Measurements from ENCODE around the gene KIFC1.

KIFC1 gene

DNA sequence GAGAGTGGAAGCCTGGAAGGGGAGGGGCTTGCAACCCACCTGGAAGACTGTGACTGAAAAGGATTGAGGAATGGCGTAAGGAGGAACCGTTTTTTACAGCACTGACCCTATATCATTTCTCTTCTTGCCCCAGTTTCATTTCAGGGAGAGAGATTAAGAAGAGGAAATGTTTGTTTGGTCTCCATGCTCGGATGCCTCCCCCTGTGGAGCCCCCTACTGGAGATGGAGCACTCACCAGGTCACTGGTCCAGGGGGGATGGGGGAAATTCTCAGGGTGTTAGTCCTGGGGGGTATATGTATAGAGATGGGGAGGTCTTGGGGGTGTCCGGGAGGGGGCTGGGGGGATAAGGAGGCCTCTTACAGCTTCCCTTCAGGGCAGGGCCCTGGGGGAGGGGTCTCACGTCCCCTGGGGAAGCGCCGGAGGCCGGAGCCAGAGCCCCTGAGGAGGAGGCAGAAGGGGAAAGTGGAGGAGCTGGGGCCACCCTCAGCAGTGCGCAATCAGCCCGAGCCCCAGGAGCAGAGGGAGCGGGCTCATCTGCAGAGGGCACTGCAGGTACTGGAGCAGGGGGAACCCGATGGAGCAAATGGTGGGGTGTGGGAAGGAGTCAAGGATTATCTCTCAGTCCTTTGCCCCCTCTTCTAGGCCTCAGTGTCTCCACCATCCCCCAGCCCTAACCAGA, 23.1 kb downstream of the KIFC1 start:
- peaks cover 43% of the 10 kb centered on the region for H3K36me3 ChIP-seq (ENCODE audit: insufficient read depth, low read length)
- H3K27me3 ChIP-seq (ENCODE audit: control insufficient read depth in 1 of 2, insufficient read depth in 2 of 2, low read length in 2 of 2), result no peaks in the 10 kb centered on the region
- no peak overlapping the region for H3K27ac ChIP-seq (ENCODE audit: low read depth, low read length)
- no peak overlapping the region for H3K9ac ChIP-seq (ENCODE audit: low read length)
- H3K4me1 ChIP-seq (ENCODE audit: insufficient read depth, low read length), result peaks cover 59% of the 10 kb centered on the region
- H3K9me3 ChIP-seq (ENCODE audit: low read length), result no peaks in the 10 kb centered on the region
- H3K4me3 ChIP-seq (ENCODE audit: low read depth in 1 of 2, low read length in 2 of 2), result no peak overlapping the region

DNA sequence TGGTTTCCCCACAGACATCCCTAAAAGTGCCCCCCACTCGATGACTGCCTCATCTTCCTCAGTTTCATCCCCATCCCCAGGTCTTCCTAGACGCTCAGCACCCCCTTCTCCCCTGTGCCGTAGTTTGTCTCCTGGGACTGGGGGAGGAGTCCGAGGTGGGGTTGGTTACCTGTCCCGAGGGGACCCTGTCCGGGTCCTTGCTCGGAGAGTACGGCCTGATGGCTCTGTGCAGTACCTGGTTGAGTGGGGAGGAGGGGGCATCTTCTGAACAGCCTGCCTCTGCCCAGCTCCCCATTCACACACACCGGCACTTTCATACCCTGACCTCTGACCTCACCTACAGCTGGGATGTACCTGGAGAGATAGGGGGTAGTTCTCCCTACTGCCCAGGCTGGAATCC, 24.2 kb downstream of the KIFC1 start:
- H3K9me3 ChIP-seq (ENCODE audit: low read length), result no peaks in the 10 kb centered on the region
- H3K9ac ChIP-seq (ENCODE audit: low read length), result no peak overlapping the region
- H3K36me3 ChIP-seq (ENCODE audit: insufficient read depth, low read length), result peaks cover 43% of the 10 kb centered on the region
- no peak overlapping the region for H3K4me3 ChIP-seq (ENCODE audit: low read depth in 1 of 2, low read length in 2 of 2)
- H3K27me3 ChIP-seq (ENCODE audit: control insufficient read depth in 1 of 2, insufficient read depth in 2 of 2, low read length in 2 of 2), result no peaks in the 10 kb centered on the region
- H3K27ac ChIP-seq (ENCODE audit: low read depth, low read length), result peak overlapping the region; percentile 16
- H3K4me1 ChIP-seq (ENCODE audit: insufficient read depth, low read length), result peaks cover 58% of the 10 kb centered on the region

DNA sequence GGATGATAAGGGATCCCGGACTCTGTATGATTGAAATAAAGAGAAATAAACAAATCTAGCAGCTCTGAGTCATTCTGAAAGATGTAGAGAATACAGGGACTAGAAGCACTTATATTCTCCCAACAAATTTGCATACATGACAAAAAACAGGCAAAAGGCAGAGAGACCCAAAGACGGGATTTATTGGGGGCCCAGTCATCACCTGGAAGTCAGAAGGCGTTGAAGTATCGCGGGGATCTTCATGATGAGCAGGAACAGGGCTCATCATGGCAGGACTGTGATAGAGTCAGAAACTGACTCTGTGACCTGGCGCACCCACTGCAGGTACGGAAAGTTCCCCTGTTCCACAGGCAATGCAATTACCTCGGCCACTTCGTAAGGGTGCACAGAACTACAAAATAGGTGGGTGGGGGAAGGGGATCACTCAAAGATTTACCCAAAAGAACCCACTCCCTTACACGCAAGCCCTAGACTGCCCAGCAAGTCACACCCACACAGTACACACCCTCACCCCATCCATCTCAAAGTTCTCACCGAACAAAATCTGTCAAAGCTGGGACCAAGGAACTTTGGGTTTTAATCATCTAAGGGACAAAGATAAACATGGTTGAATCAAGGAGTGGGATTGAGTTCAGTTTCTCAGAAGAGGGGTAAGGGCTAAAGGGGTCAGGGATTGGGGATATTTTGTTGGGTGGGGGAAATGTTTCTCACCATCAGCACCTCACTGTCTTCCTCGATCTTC, 24.9 kb downstream of the KIFC1 start:
- no peaks in the 10 kb centered on the region for H3K9me3 ChIP-seq (ENCODE audit: low read length)
- peaks cover 57% of the 10 kb centered on the region for H3K4me1 ChIP-seq (ENCODE audit: insufficient read depth, low read length)
- H3K4me3 ChIP-seq (ENCODE audit: low read depth in 1 of 2, low read length in 2 of 2), result peak overlapping the region in 1 of 2 donors; percentile 77
- H3K9ac ChIP-seq (ENCODE audit: low read length), result peak overlapping the region; percentile 66
- H3K36me3 ChIP-seq (ENCODE audit: insufficient read depth, low read length), result peaks cover 43% of the 10 kb centered on the region
- peak overlapping the region; percentile 88 for H3K27ac ChIP-seq (ENCODE audit: low read depth, low read length)
- H3K27me3 ChIP-seq (ENCODE audit: control insufficient read depth in 1 of 2, insufficient read depth in 2 of 2, low read length in 2 of 2), result no peaks in the 10 kb centered on the region

DNA sequence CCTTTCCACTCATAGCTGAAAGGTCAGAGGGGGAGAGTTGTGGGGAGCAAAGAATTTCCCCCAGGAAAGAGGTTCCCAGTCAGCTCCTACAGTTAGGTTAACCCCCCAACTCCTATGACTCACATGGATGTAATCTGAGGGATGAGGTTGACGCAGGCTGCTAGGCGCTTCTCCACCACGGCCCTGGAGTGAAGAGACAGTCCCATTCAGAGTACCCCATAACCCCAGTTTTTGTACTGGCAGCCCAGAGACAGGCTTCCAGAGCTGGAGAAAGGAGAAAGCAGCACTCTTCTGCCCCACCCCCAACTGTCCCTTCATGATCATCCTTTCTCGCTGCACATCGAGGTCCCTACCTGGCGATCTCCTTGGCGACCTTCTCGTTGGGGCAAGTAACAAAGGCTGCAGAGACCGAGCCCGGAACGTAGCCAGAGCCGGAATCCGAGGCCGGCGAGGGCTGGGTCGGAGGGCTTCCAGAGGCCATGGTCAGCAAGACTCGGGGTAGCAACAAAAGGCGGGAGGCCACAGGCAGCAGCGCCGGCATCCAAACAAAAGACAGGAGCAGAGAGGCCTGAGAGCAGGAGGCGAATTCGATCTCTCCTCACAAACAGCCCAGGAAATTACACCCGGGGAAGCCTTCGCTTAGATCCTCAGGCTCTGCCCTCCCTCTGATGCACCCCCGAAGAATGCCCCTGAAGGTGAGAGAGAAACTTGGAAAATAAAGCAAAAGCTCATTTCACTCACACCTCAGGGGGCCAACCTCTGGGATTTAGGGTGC, 25.7 kb downstream of the KIFC1 start:
- no peaks in the 10 kb centered on the region for H3K9me3 ChIP-seq (ENCODE audit: low read length)
- peak overlapping the region; percentile 88 for H3K27ac ChIP-seq (ENCODE audit: low read depth, low read length)
- peaks cover 50% of the 10 kb centered on the region for H3K4me1 ChIP-seq (ENCODE audit: insufficient read depth, low read length)
- peaks cover 41% of the 10 kb centered on the region for H3K36me3 ChIP-seq (ENCODE audit: insufficient read depth, low read length)
- H3K27me3 ChIP-seq (ENCODE audit: control insufficient read depth in 1 of 2, insufficient read depth in 2 of 2, low read length in 2 of 2), result no peaks in the 10 kb centered on the region
- peak overlapping the region; percentile 77 to 79 for H3K4me3 ChIP-seq (ENCODE audit: low read depth in 1 of 2, low read length in 2 of 2)
- peak overlapping the region; percentile 66 for H3K9ac ChIP-seq (ENCODE audit: low read length)

DNA sequence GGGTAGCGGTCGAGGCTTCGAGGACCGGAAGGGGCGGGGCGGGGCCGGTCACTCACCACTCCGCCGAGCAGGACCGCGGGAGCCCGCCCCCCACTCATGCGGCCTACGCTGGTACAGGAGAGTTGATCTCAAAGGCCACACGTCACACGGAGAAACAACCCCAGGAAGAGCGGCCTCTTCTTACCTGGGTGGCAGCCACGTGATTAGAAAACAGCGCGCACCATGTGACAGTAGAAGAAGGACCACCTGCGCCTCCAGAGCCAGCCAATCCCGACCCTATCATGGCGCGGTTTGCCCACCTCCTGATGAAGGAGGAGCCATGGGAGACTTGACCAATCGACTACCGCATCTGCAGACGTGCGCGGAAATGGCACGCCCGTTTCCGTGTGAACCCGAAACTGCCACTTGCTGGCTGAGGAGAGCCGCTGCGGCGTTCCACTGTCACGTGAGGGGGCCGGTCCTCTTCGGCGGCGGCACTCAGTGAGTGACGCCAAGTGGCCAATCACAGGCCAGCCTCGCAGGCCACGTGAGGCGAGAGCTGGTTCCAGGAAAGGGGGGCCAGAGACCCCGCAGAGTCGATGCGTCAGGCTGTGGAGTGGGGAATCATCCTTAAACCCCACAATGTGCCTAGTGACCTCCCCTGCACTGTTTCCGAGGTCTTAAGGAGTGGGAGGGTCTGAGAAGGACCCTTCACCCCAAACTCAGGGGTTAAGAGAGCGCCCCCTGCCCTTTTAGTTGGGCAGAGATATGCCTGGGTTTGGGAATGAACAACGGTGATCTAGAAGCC, 26.5 kb downstream of the KIFC1 start, which contains the start of gene CUTA:
CUTA (minus strand) TSS at position 205 of the 787 bp plus-strand sequence; CDS start at position 98, 107 bp downstream.
- H3K4me1 ChIP-seq (ENCODE audit: insufficient read depth, low read length), result peaks cover 44% of the 10 kb centered on the region

DNA sequence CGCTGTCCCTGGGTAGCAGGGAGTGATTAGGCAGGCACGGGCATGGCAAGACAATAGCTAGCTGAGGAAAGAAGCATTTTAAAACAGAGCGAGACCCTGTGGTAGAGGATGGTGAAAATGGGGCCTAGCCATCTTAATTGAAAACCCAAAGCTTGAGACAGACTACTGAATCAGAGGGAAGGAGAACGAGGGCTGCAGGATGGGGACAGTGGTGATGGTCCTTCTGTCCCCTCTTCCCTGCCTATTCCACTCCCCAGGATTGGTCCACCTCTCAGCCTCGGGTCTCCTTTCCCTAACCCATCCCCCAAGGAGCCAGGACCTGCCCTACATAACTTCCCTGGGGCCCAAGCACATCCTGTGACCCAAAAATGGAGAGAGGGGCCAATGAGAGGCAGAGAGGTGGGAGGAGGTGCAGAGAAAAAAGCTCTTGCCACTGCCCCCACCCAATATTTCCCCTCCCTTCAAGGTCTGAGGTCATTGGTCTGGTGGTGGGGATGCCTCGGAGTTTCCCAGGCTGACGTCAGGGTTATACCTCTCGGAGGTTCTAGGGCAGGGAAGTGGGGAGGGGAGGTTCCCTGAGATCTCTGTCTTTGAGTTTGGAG, 27.2 kb downstream of the KIFC1 start:
- Histone ChIP-seq H3K4me3 (ENCODE audit: low read depth in 1 of 2, low read length in 2 of 2) (peak overlapping the region; percentile 43 to 48), H3K27ac (ENCODE audit: low read depth, low read length) (peak overlapping the region; percentile 100), H3K4me1 (ENCODE audit: insufficient read depth, low read length) (peaks cover 46% of the 10 kb centered on the region), H3K36me3 (ENCODE audit: insufficient read depth, low read length) (peaks cover 26% of the 10 kb centered on the region), H3K9me3 (ENCODE audit: low read length) (no peaks in the 10 kb centered on the region), H3K27me3 (ENCODE audit: control insufficient read depth in 1 of 2, insufficient read depth in 2 of 2, low read length in 2 of 2) (no peaks in the 10 kb centered on the region), H3K9ac (ENCODE audit: low read length) (peak overlapping the region; percentile 72)

More for the DNA sequence above, 26.5 kb downstream of the KIFC1 start, which contains the start of gene CUTA:
- Histone ChIP-seq H3K36me3 (ENCODE audit: insufficient read depth, low read length) (peaks cover 33% of the 10 kb centered on the region), H3K4me3 (ENCODE audit: low read depth in 1 of 2, low read length in 2 of 2) (peak within 1 kb of the TSS; percentile 77 to 79), H3K9me3 (ENCODE audit: low read length) (no peaks in the 10 kb centered on the region), H3K27me3 (ENCODE audit: control insufficient read depth in 1 of 2, insufficient read depth in 2 of 2, low read length in 2 of 2) (no peaks in the 10 kb centered on the region), H3K9ac (ENCODE audit: low read length) (peak within 1 kb of the TSS; percentile 72), H3K27ac (ENCODE audit: low read depth, low read length) (peak within 1 kb of the TSS; percentile 100)

DNA sequence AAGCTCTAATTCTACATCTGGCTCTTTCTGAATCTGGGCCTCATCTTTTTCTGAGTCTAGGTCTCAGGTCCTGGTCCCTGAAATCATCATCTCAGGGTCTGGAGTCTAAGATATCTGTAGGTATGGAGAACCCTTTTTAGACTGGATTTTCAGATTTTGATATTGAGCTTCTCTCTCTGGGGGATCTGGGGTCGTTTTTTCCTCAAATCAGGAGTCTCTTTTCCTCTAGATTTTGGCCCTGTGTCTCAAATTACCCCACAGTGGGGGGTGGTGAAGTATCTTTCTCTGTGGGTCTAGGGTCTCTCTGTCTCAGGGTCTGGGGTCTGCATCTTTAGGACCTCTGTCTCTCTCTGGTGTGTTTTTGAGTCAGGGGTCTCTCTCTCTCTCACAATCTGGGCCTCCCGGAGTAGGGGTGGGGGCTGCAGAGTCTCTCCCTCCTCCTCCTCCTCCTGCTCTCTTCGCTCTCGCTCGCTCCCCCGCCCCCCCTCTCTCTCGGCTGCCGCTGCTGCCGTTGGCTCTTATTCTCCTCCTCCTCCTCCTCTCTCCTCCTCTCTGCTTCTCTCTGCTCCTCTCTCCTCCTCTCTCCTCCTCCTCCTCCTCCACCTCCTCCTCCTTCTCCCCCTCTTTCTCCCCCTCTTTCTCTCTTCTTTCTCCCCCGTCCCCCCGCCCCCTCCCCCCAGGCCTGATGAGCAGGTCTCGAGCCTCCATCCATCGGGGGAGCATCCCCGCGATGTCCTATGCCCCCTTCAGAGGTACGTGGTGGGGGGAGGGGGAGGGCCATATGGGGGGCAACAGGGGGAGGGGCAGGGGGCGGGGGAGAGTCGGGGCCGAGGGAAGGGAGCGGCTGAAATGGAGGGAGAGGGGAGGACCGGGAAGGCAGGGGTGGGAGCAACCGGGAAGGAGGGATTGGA, 28.2 kb downstream of the KIFC1 start, which contains the start of gene SYNGAP1:
SYNGAP1 (plus strand) TSS at position 486 of the 911 bp plus-strand sequence; CDS start at position 686, 200 bp downstream.
- H3K9ac ChIP-seq (ENCODE audit: low read length), result peak within 1 kb of the TSS; percentile 72
- peak within 1 kb of the TSS; percentile 100 for H3K27ac ChIP-seq (ENCODE audit: low read depth, low read length)
- H3K36me3 ChIP-seq (ENCODE audit: insufficient read depth, low read length), result peaks cover 17% of the 10 kb centered on the region
- H3K27me3 ChIP-seq (ENCODE audit: control insufficient read depth in 1 of 2, insufficient read depth in 2 of 2, low read length in 2 of 2), result no peaks in the 10 kb centered on the region
- H3K4me3 ChIP-seq (ENCODE audit: low read depth in 1 of 2, low read length in 2 of 2), result peak within 1 kb of the TSS in 1 of 2 donors; percentile 42
- H3K9me3 ChIP-seq (ENCODE audit: low read length), result no peaks in the 10 kb centered on the region
- peaks cover 57% of the 10 kb centered on the region for H3K4me1 ChIP-seq (ENCODE audit: insufficient read depth, low read length)

DNA sequence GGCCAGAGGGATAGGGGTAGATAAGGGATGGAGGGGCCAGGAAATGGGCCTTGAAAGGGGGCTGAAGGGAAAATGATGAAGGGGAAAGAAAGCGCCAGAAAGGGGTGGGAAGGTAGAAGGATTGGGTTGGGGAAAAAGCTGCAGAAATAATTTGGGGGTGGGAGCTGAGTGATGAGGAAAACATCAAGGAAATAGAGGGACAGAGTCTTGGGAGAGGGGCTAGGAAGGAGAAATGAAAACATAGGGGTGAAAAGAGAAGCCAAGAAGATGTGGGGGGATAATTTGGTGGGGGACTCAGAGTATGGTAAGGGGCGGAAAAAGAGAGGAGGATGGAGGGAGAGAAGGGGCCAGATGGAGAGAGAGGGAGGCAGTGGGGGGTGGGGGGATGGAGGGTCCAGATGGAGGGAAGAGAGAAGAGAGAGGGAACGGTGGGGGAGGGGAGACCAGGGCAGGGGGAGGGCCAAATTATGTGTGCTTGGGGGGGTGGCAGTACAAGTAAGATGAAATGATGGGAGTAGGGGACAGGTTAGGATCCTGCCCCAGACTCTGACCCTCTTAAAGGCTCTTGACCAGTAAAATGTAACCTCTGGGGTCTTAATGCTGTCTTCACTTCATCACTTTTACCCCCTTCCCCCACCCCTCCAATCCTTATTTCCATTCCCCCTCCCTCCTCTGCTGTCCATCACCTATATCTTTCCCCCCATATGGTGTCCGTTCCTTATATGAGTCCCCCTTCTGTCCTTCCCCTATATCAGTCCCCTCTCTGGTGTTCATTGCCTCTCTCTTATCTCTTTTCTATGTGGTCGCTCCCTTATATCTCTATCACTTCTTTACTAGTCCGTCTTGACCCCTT, 29.1 kb downstream of the KIFC1 start:
- Histone ChIP-seq H3K27me3 (ENCODE audit: control insufficient read depth in 1 of 2, insufficient read depth in 2 of 2, low read length in 2 of 2) (no peaks in the 10 kb centered on the region), H3K36me3 (ENCODE audit: insufficient read depth, low read length) (peaks cover 11% of the 10 kb centered on the region), H3K4me1 (ENCODE audit: insufficient read depth, low read length) (peaks cover 54% of the 10 kb centered on the region), H3K9me3 (ENCODE audit: low read length) (no peaks in the 10 kb centered on the region), H3K4me3 (ENCODE audit: low read depth in 1 of 2, low read length in 2 of 2) (no peak overlapping the region), H3K27ac (ENCODE audit: low read depth, low read length) (peak overlapping the region; percentile 62), H3K9ac (ENCODE audit: low read length) (no peak overlapping the region)

DNA sequence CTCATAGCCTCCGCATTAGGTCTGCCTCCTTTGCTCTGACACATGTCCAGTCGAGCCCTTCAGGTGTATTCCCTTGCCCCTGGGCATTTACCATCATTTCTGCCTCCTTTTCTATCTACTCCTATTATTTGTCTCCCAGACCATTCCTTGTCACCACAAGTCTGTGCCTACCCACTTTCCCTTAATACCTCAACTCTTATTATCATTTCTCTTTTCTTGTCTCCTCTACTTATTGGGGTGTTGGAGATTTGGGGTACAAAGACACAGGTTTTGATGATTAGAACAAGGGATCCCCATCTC, 29.7 kb downstream of the KIFC1 start:
- Histone ChIP-seq H3K4me3 (ENCODE audit: low read depth in 1 of 2, low read length in 2 of 2) (no peak overlapping the region), H3K4me1 (ENCODE audit: insufficient read depth, low read length) (peaks cover 50% of the 10 kb centered on the region), H3K36me3 (ENCODE audit: insufficient read depth, low read length) (peaks cover 5% of the 10 kb centered on the region), H3K9me3 (ENCODE audit: low read length) (no peaks in the 10 kb centered on the region), H3K27ac (ENCODE audit: low read depth, low read length) (peak overlapping the region; percentile 1), H3K9ac (ENCODE audit: low read length) (no peak overlapping the region), H3K27me3 (ENCODE audit: control insufficient read depth in 1 of 2, insufficient read depth in 2 of 2, low read length in 2 of 2) (no peaks in the 10 kb centered on the region)

Measured in muscle layer of colon (tissue), 2 donors.